HL-60 (cell line): ENCODE measurements around the gene TMEM258.

ENCODE experiments used
- DNase-seq, 2 experiments: peaks; one replicate each; pipeline ENCODE4 v3.0.0-alpha.2; 2010 to 2020; ENCODE audit warnings: low read depth in 1 of 2, low spot score in 1 of 2
- H3K27ac ChIP-seq: fragments of 250-450 bp; sonication (Bioruptor Pico); replicated peaks from 2 replicates; pipeline ENCODE4 v1.5.1; 2020; ENCODE audit warnings: mild to moderate bottlenecking, moderate library complexity
- H3K27me3 ChIP-seq: fragments of 250-450 bp; sonication (Bioruptor Pico); 2 replicates; pipeline ENCODE4 v1.5.1; 2021; ENCODE audit warnings: mild to moderate bottlenecking, moderate library complexity; ENCODE audit not compliant: insufficient read depth, poor library complexity, severe bottlenecking
- H3K4me3 ChIP-seq: replicated peaks from 2 replicates; pipeline ENCODE4 v1.5.1; 2011; ENCODE audit warnings: mild to moderate bottlenecking, control low read depth, low read length; ENCODE audit not compliant: insufficient read depth
- CTCF ChIP-seq: IDR thresholded peaks from one replicate; pipeline ENCODE4 v1.5.1; 2011; ENCODE audit warnings: low read length, control low read depth, inconsistent platforms; ENCODE audit not compliant: insufficient read depth
- GABPA ChIP-seq: IDR thresholded peaks from 2 replicates; pipeline ENCODE4 v1.6.1; 2012; ENCODE audit warnings: low read depth
- POLR2AphosphoS5 ChIP-seq: IDR thresholded peaks from 2 replicates; pipeline ENCODE4 v1.6.1; 2012; ENCODE audit warnings: low read depth
- REST ChIP-seq: IDR thresholded peaks from 2 replicates; pipeline ENCODE4 v1.6.1; 2012; ENCODE audit warnings: low read depth; ENCODE audit not compliant: insufficient replicate concordance
- SPI1 ChIP-seq: IDR thresholded peaks from 2 replicates; pipeline ENCODE4 v1.6.1; 2012; ENCODE audit warnings: low read depth, mild to moderate bottlenecking, borderline replicate concordance

TMEM258 gene

GRCh38 chr11:61817471-61818202, 25.2 kb upstream of the TMEM258 start:
- no peak for TF ChIP-seq REST
- no peak for TF ChIP-seq GABPA
- no peak for TF ChIP-seq POLR2AphosphoS5
- no peak for TF ChIP-seq SPI1
- TF ChIP-seq CTCF, result no peak
- H3K27me3 ChIP-seq, result peaks cover 33% of the 10 kb centered on the region
- no peak for DNase-seq
- H3K4me3 ChIP-seq, result peak overlapping the region; percentile 52; the same call in 1 of the 2 replicates
- H3K27ac ChIP-seq, result no peak overlapping the region

- TF ChIP-seq POLR2AphosphoS5 (peak; percentile 44; the same call in 1 of the 2 replicates), REST (no peak), SPI1 (peak; percentile 8; the same call in 1 of the 2 replicates), CTCF (peak; percentile 41)
- peak within 1 kb of the TSS; percentile 52 for H3K4me3 ChIP-seq
- peak; percentile 77 to 97 for DNase-seq
- no peak within 1 kb of the TSS for H3K27ac ChIP-seq
- peaks cover 33% of the 10 kb centered on the region for H3K27me3 ChIP-seq
Measured at GRCh38 chr11:61816736-61817455, 24.5 kb upstream of the TMEM258 start, which contains the start of gene FADS1. Gene FADS1, minus strand, starts transcription at chr11:61817003. Its CDS starts 74 bp downstream, at chr11:61816929.

- DNase-seq, result peak in 1 of 2 experiments; percentile 55
- TF ChIP-seq CTCF, result no peak
- no peak for TF ChIP-seq GABPA
- TF ChIP-seq POLR2AphosphoS5, result no peak
- no peak for TF ChIP-seq SPI1
- TF ChIP-seq REST, result no peak
- Histone ChIP-seq H3K27ac (no peak overlapping the region), H3K4me3 (peak overlapping the region; percentile 52), H3K27me3 (peaks cover 33% of the 10 kb centered on the region)
Measured at GRCh38 chr11:61815790-61816735, 23.7 kb upstream of the TMEM258 start.
